ENCODE data around the gene ACACA.
A peak's percentile ranks its signal among the peaks of the same experiment; 100 is the strongest.

The ACACA gene

GRCh38 chr17:37292429-37293139 is 114.1 kb downstream of the ACACA start:
- no peak for DNase-seq (ENCODE audit: low spot score)

- no peak for DNase-seq (ENCODE audit: low spot score)
These were observed 115.3 kb downstream of the ACACA start for GRCh38 chr17:37291351-37291750.

GRCh38 chr17:37286430-37286829 is 120.2 kb downstream of the ACACA start:
- DNase-seq (ENCODE audit: low spot score): no peak

GRCh38 chr17:37284191-37284590 is 122.4 kb downstream of the ACACA start:
- DNase-seq (ENCODE audit: low spot score): no peak

- no peak for DNase-seq (ENCODE audit: low spot score)
These were observed 123.1 kb downstream of the ACACA start for GRCh38 chr17:37283414-37283961.

- DNase-seq (ENCODE audit: low spot score): peak; percentile 23
These were observed 125.8 kb downstream of the ACACA start for GRCh38 chr17:37280841-37281240.

- no peak for DNase-seq (ENCODE audit: low spot score)
These were observed 128.3 kb downstream of the ACACA start for GRCh38 chr17:37278247-37278894.

GRCh38 chr17:37276475-37276874 is 130.2 kb downstream of the ACACA start:
- DNase-seq (ENCODE audit: low spot score): peak; percentile 39

GRCh38 chr17:37274461-37274860 is 132.2 kb downstream of the ACACA start:
- DNase-seq (ENCODE audit: low spot score): no peak

- no peak for DNase-seq (ENCODE audit: low spot score)
These were observed 133.1 kb downstream of the ACACA start for GRCh38 chr17:37273409-37274051.

GRCh38 chr17:37265446-37266173 is 141.0 kb downstream of the ACACA start:
- DNase-seq (ENCODE audit: low spot score): no peak

GRCh38 chr17:37261286-37261685 is 145.3 kb downstream of the ACACA start:
- peak; percentile 52 for DNase-seq (ENCODE audit: low spot score)

- DNase-seq (ENCODE audit: low spot score): peak; percentile 78
These were observed 147.5 kb downstream of the ACACA start for GRCh38 chr17:37259030-37259735.

- DNase-seq (ENCODE audit: low spot score): no peak
These were observed 150.0 kb downstream of the ACACA start for GRCh38 chr17:37256627-37257026.

- no peak for DNase-seq (ENCODE audit: low spot score)
These were observed 151.2 kb downstream of the ACACA start for GRCh38 chr17:37255432-37255831.

- DNase-seq (ENCODE audit: low spot score): no peak
These were observed 158.8 kb downstream of the ACACA start for GRCh38 chr17:37247825-37248224.

- no peak for DNase-seq (ENCODE audit: low spot score)
These were observed 160.6 kb downstream of the ACACA start for GRCh38 chr17:37246085-37246484.

GRCh38 chr17:37240381-37240780 is 166.3 kb downstream of the ACACA start:
- DNase-seq (ENCODE audit: low spot score): no peak

GRCh38 chr17:37239690-37240334 is 166.8 kb downstream of the ACACA start:
- DNase-seq (ENCODE audit: low spot score): peak; percentile 24

- no peak for DNase-seq (ENCODE audit: low spot score)
These were observed 172.5 kb downstream of the ACACA start for GRCh38 chr17:37234106-37234505.

GRCh38 chr17:37233036-37233435 is 173.6 kb downstream of the ACACA start:
- DNase-seq (ENCODE audit: low spot score): no peak

All from kidney tubule cell (primary cell).